DMS153 treated with DMSO at 0.1 percent for 48 hours (cell line): ENCODE data around the gene BCAS1.

Source experiments
- DNase-seq: peaks from one replicate; lab custom pipeline; 2025; ENCODE audit not compliant: unreplicated experiment; lab: John Stamatoyannopoulos, UW

The BCAS1 gene

GRCh38 chr20:54070187-54070987, at the start of gene BCAS1:
Gene BCAS1 (minus strand): TSS chr20:54070594. CDS start chr20:54058718, 11,876 bp downstream.
- DNase-seq, result no peak

GRCh38 chr20:54119744-54120143, 49.4 kb upstream of the BCAS1 start:
- no peak for DNase-seq

- no peak for DNase-seq
Measured at GRCh38 chr20:54118220-54119001, 48.0 kb upstream of the BCAS1 start.

- no peak for DNase-seq
Measured at GRCh38 chr20:54116550-54117235, 46.3 kb upstream of the BCAS1 start.

- DNase-seq, result no peak
Measured at GRCh38 chr20:54115172-54115854, 44.9 kb upstream of the BCAS1 start.

- no peak for DNase-seq
Measured at GRCh38 chr20:54114109-54114508, 43.7 kb upstream of the BCAS1 start.

- no peak for DNase-seq
Measured at GRCh38 chr20:54113566-54113965, 43.2 kb upstream of the BCAS1 start.

- no peak for DNase-seq
Measured at GRCh38 chr20:54112221-54112884, 42.0 kb upstream of the BCAS1 start.

- DNase-seq, result no peak
Measured at GRCh38 chr20:54111460-54111859, 41.1 kb upstream of the BCAS1 start.

GRCh38 chr20:54110457-54110856, 40.1 kb upstream of the BCAS1 start:
- DNase-seq, result no peak

GRCh38 chr20:54110041-54110440, 39.6 kb upstream of the BCAS1 start:
- no peak for DNase-seq

GRCh38 chr20:54108817-54109216, 38.4 kb upstream of the BCAS1 start:
- no peak for DNase-seq

GRCh38 chr20:54108326-54108642, 37.9 kb upstream of the BCAS1 start:
- DNase-seq, result no peak

GRCh38 chr20:54107600-54108325, 37.4 kb upstream of the BCAS1 start:
- no peak for DNase-seq

GRCh38 chr20:54107181-54107580, 36.8 kb upstream of the BCAS1 start:
- DNase-seq, result no peak

GRCh38 chr20:54106162-54106561, 35.8 kb upstream of the BCAS1 start:
- no peak for DNase-seq

GRCh38 chr20:54105653-54106052, 35.3 kb upstream of the BCAS1 start:
- DNase-seq, result no peak

- DNase-seq, result no peak
Measured at GRCh38 chr20:54104781-54105180, 34.4 kb upstream of the BCAS1 start.

GRCh38 chr20:54103762-54104600, 33.6 kb upstream of the BCAS1 start:
- no peak for DNase-seq
